ENCODE data around the gene PLXDC1.

- TF ChIP-seq CTCF (conservative IDR thresholded peaks at IDR 0.05; ENCODE audit: low read depth in 2 of 2) (no peak), ETS1 (IDR thresholded peaks at IDR 0.05) (no peak), EZH2 (IDR thresholded peaks at IDR 0.05; ENCODE audit: low read depth, unreplicated experiment) (no peak), CREB1 (CRISPR knock-in tag; IDR thresholded peaks at IDR 0.05; ENCODE audit: low read depth) (no peak), REST (IDR thresholded peaks at IDR 0.05; ENCODE audit: unreplicated experiment) (no peak), STAT1 (IDR thresholded peaks at IDR 0.05; ENCODE audit: unreplicated experiment) (no peak), POLR2AphosphoS5 (IDR thresholded peaks at IDR 0.05; ENCODE audit: low read depth) (no peak), EZH2phosphoT487 (IDR thresholded peaks at IDR 0.05; ENCODE audit: unreplicated experiment) (no peak), JUNB (IDR thresholded peaks at IDR 0.05; ENCODE audit: unreplicated experiment) (no peak), ZNF331 (CRISPR knock-in tag; IDR thresholded peaks at IDR 0.05; ENCODE audit: low read depth) (no peak), NANOG (IDR thresholded peaks at IDR 0.05; ENCODE audit: borderline replicate concordance) (no peak), ZNF114 (CRISPR knock-in tag; IDR thresholded peaks at IDR 0.05) (no peak)
Observed at GRCh38 chr17:39130205-39130604, 21.2 kb downstream of the PLXDC1 start.
